ENCODE results near the gene SMIM24.

Gene SMIM24

GRCh38 chr19:3522421-3523360, 42.4 kb upstream of the SMIM24 start:
- H3K36me3 ChIP-seq (ENCODE audit: insufficient read depth, low read length) = peaks cover 49% of the 10 kb centered on the region
- no peak overlapping the region for H3K4me2 ChIP-seq (ENCODE audit: low read length)
- H3K9me3 ChIP-seq (replicated peaks; ENCODE audit: low read length) = no peaks in the 10 kb centered on the region
- no peak overlapping the region for H3K4me3 ChIP-seq (ENCODE audit: low read length)
- H3K27me3 ChIP-seq (ENCODE audit: control insufficient read depth, insufficient read depth, low read length) = no peaks in the 10 kb centered on the region
- no peak overlapping the region for H3K9ac ChIP-seq (ENCODE audit: low read depth, low read length)
- no peaks in the 10 kb centered on the region for H3K4me1 ChIP-seq (ENCODE audit: control insufficient read depth, insufficient read depth, low read length)

- H3K27me3 ChIP-seq (ENCODE audit: control insufficient read depth, insufficient read depth, low read length) = no peaks in the 10 kb centered on the region
- no peaks in the 10 kb centered on the region for H3K9me3 ChIP-seq (replicated peaks; ENCODE audit: low read length)
- no peak overlapping the region for H3K4me2 ChIP-seq (ENCODE audit: low read length)
- H3K4me1 ChIP-seq (ENCODE audit: control insufficient read depth, insufficient read depth, low read length) = peaks cover 5% of the 10 kb centered on the region
- no peak overlapping the region for H3K9ac ChIP-seq (ENCODE audit: low read depth, low read length)
- no peak overlapping the region for H3K4me3 ChIP-seq (ENCODE audit: low read length)
- H3K36me3 ChIP-seq (ENCODE audit: insufficient read depth, low read length) = peaks cover 38% of the 10 kb centered on the region
Measured at GRCh38 chr19:3521104-3521445, 40.8 kb upstream of the SMIM24 start.

- no peaks in the 10 kb centered on the region for H3K27me3 ChIP-seq (ENCODE audit: control insufficient read depth, insufficient read depth, low read length)
- H3K4me1 ChIP-seq (ENCODE audit: control insufficient read depth, insufficient read depth, low read length) = peaks cover 9% of the 10 kb centered on the region
- H3K9ac ChIP-seq (ENCODE audit: low read depth, low read length) = no peak overlapping the region
- peaks cover 34% of the 10 kb centered on the region for H3K36me3 ChIP-seq (ENCODE audit: insufficient read depth, low read length)
- no peak overlapping the region for H3K4me2 ChIP-seq (ENCODE audit: low read length)
- no peaks in the 10 kb centered on the region for H3K9me3 ChIP-seq (replicated peaks; ENCODE audit: low read length)
- H3K4me3 ChIP-seq (ENCODE audit: low read length) = no peak overlapping the region
Measured at GRCh38 chr19:3520166-3521103, 40.1 kb upstream of the SMIM24 start.

GRCh38 chr19:3519126-3519525, 38.8 kb upstream of the SMIM24 start:
- Histone ChIP-seq H3K9ac (ENCODE audit: low read depth, low read length) (no peak overlapping the region), H3K27me3 (ENCODE audit: control insufficient read depth, insufficient read depth, low read length) (no peaks in the 10 kb centered on the region), H3K4me1 (ENCODE audit: control insufficient read depth, insufficient read depth, low read length) (peaks cover 17% of the 10 kb centered on the region), H3K36me3 (ENCODE audit: insufficient read depth, low read length) (peaks cover 24% of the 10 kb centered on the region), H3K4me3 (ENCODE audit: low read length) (no peak overlapping the region), H3K4me2 (ENCODE audit: low read length) (no peak overlapping the region), H3K9me3 (replicated peaks; ENCODE audit: low read length) (no peaks in the 10 kb centered on the region)

- H3K4me3 ChIP-seq (ENCODE audit: low read length) = no peak overlapping the region
- no peak overlapping the region for H3K9ac ChIP-seq (ENCODE audit: low read depth, low read length)
- H3K9me3 ChIP-seq (replicated peaks; ENCODE audit: low read length) = no peaks in the 10 kb centered on the region
- H3K4me1 ChIP-seq (ENCODE audit: control insufficient read depth, insufficient read depth, low read length) = peaks cover 22% of the 10 kb centered on the region
- no peak overlapping the region for H3K4me2 ChIP-seq (ENCODE audit: low read length)
- no peaks in the 10 kb centered on the region for H3K27me3 ChIP-seq (ENCODE audit: control insufficient read depth, insufficient read depth, low read length)
- peaks cover 19% of the 10 kb centered on the region for H3K36me3 ChIP-seq (ENCODE audit: insufficient read depth, low read length)
Measured at GRCh38 chr19:3518659-3519058, 38.3 kb upstream of the SMIM24 start.

- H3K36me3 ChIP-seq (ENCODE audit: insufficient read depth, low read length) = peaks cover 18% of the 10 kb centered on the region
- H3K9me3 ChIP-seq (replicated peaks; ENCODE audit: low read length) = no peaks in the 10 kb centered on the region
- H3K9ac ChIP-seq (ENCODE audit: low read depth, low read length) = no peak overlapping the region
- H3K27me3 ChIP-seq (ENCODE audit: control insufficient read depth, insufficient read depth, low read length) = no peaks in the 10 kb centered on the region
- H3K4me2 ChIP-seq (ENCODE audit: low read length) = no peak overlapping the region
- peaks cover 25% of the 10 kb centered on the region for H3K4me1 ChIP-seq (ENCODE audit: control insufficient read depth, insufficient read depth, low read length)
- H3K4me3 ChIP-seq (ENCODE audit: low read length) = no peak overlapping the region
Measured at GRCh38 chr19:3518255-3518654, 37.9 kb upstream of the SMIM24 start.

GRCh38 chr19:3517638-3518037, 37.3 kb upstream of the SMIM24 start:
- peaks cover 25% of the 10 kb centered on the region for H3K4me1 ChIP-seq (ENCODE audit: control insufficient read depth, insufficient read depth, low read length)
- no peak overlapping the region for H3K9ac ChIP-seq (ENCODE audit: low read depth, low read length)
- H3K36me3 ChIP-seq (ENCODE audit: insufficient read depth, low read length) = peaks cover 19% of the 10 kb centered on the region
- no peak overlapping the region for H3K4me3 ChIP-seq (ENCODE audit: low read length)
- no peaks in the 10 kb centered on the region for H3K9me3 ChIP-seq (replicated peaks; ENCODE audit: low read length)
- H3K4me2 ChIP-seq (ENCODE audit: low read length) = no peak overlapping the region
- no peaks in the 10 kb centered on the region for H3K27me3 ChIP-seq (ENCODE audit: control insufficient read depth, insufficient read depth, low read length)

GRCh38 chr19:3516675-3517207, 36.4 kb upstream of the SMIM24 start:
- H3K9me3 ChIP-seq (replicated peaks; ENCODE audit: low read length) = no peaks in the 10 kb centered on the region
- no peak overlapping the region for H3K4me2 ChIP-seq (ENCODE audit: low read length)
- peaks cover 25% of the 10 kb centered on the region for H3K4me1 ChIP-seq (ENCODE audit: control insufficient read depth, insufficient read depth, low read length)
- no peaks in the 10 kb centered on the region for H3K27me3 ChIP-seq (ENCODE audit: control insufficient read depth, insufficient read depth, low read length)
- no peak overlapping the region for H3K4me3 ChIP-seq (ENCODE audit: low read length)
- H3K9ac ChIP-seq (ENCODE audit: low read depth, low read length) = no peak overlapping the region
- peaks cover 24% of the 10 kb centered on the region for H3K36me3 ChIP-seq (ENCODE audit: insufficient read depth, low read length)

- Histone ChIP-seq H3K36me3 (ENCODE audit: insufficient read depth, low read length) (peaks cover 28% of the 10 kb centered on the region), H3K27me3 (ENCODE audit: control insufficient read depth, insufficient read depth, low read length) (no peaks in the 10 kb centered on the region), H3K4me2 (ENCODE audit: low read length) (no peak overlapping the region), H3K4me1 (ENCODE audit: control insufficient read depth, insufficient read depth, low read length) (peaks cover 25% of the 10 kb centered on the region), H3K4me3 (ENCODE audit: low read length) (no peak overlapping the region), H3K9ac (ENCODE audit: low read depth, low read length) (no peak overlapping the region), H3K9me3 (replicated peaks; ENCODE audit: low read length) (no peaks in the 10 kb centered on the region)
Measured at GRCh38 chr19:3515891-3516422, 35.6 kb upstream of the SMIM24 start.

- Histone ChIP-seq H3K27me3 (ENCODE audit: control insufficient read depth, insufficient read depth, low read length) (no peaks in the 10 kb centered on the region), H3K4me1 (ENCODE audit: control insufficient read depth, insufficient read depth, low read length) (peaks cover 27% of the 10 kb centered on the region), H3K9me3 (replicated peaks; ENCODE audit: low read length) (no peaks in the 10 kb centered on the region), H3K9ac (ENCODE audit: low read depth, low read length) (no peak overlapping the region), H3K4me2 (ENCODE audit: low read length) (no peak overlapping the region), H3K36me3 (ENCODE audit: insufficient read depth, low read length) (peaks cover 32% of the 10 kb centered on the region), H3K4me3 (ENCODE audit: low read length) (no peak overlapping the region)
Measured at GRCh38 chr19:3514930-3515329, 34.6 kb upstream of the SMIM24 start.
